PC-3 (cell line): ENCODE data around the gene NFIC.

Experiments used
- CTCF ChIP-seq: fragments of 300-600 bp; sonication (generic); conservative IDR thresholded peaks from 2 replicates; pipeline ENCODE4 v1.5.1; 2017; ENCODE audit warnings: antibody characterized with exemption, low read depth, mild to moderate bottlenecking, low read length
- EZH2 ChIP-seq: fragments of 300-600 bp; sonication (generic); IDR thresholded peaks from one replicate; pipeline ENCODE4 v1.6.1; 2017; ENCODE audit warnings: antibody characterized with exemption, mild to moderate bottlenecking, low read length; ENCODE audit not compliant: unreplicated experiment

GRCh38 chr19:3324405-3324856, 42.0 kb upstream of the NFIC start:
- peak; percentile 77 for TF ChIP-seq CTCF
- no peak for TF ChIP-seq EZH2
